ENCODE measurements around the gene TRPM3.

TRPM3 gene

GRCh38 chr9:70616228-70616990 lies 505.0 kb downstream of the TRPM3 start:
- in situ Hi-C loops (cut with MboI; ENCODE audit: low sequenced_read_pairs) = no loop called here

- in situ Hi-C loops (cut with MboI; ENCODE audit: low sequenced_read_pairs) = no loop called here
Observed at GRCh38 chr9:70615464-70616138, 505.8 kb downstream of the TRPM3 start.

GRCh38 chr9:70614786-70615463 lies 506.5 kb downstream of the TRPM3 start:
- in situ Hi-C loops (cut with MboI; ENCODE audit: low sequenced_read_pairs) = no loop called here

- in situ Hi-C loops (cut with MboI; ENCODE audit: low sequenced_read_pairs) = no loop called here
Observed at GRCh38 chr9:70613024-70613768, 508.2 kb downstream of the TRPM3 start.

- in situ Hi-C loops (cut with MboI; ENCODE audit: low sequenced_read_pairs) = no loop called here
Observed at GRCh38 chr9:70610287-70610644, 511.2 kb downstream of the TRPM3 start.

- in situ Hi-C loops (cut with MboI; ENCODE audit: low sequenced_read_pairs) = no loop called here
Observed at GRCh38 chr9:70609542-70610286, 511.7 kb downstream of the TRPM3 start.

GRCh38 chr9:70609011-70609410 lies 512.4 kb downstream of the TRPM3 start:
- in situ Hi-C loops (cut with MboI; ENCODE audit: low sequenced_read_pairs) = no loop called here

GRCh38 chr9:70607926-70608325 lies 513.5 kb downstream of the TRPM3 start:
- in situ Hi-C loops (cut with MboI; ENCODE audit: low sequenced_read_pairs) = no loop called here

GRCh38 chr9:70607329-70607728 lies 514.1 kb downstream of the TRPM3 start:
- in situ Hi-C loops (cut with MboI; ENCODE audit: low sequenced_read_pairs) = no loop called here

- in situ Hi-C loops (cut with MboI; ENCODE audit: low sequenced_read_pairs) = no loop called here
Observed at GRCh38 chr9:70603020-70603411, 518.4 kb downstream of the TRPM3 start.

GRCh38 chr9:70602321-70603019 lies 519.0 kb downstream of the TRPM3 start:
- in situ Hi-C loops (cut with MboI; ENCODE audit: low sequenced_read_pairs) = no loop called here

- in situ Hi-C loops (cut with MboI; ENCODE audit: low sequenced_read_pairs) = no loop called here
Observed at GRCh38 chr9:70601000-70601951, 520.1 kb downstream of the TRPM3 start.

- in situ Hi-C loops (cut with MboI; ENCODE audit: low sequenced_read_pairs) = no loop called here
Observed at GRCh38 chr9:70600506-70600905, 520.9 kb downstream of the TRPM3 start.

- in situ Hi-C loops (cut with MboI; ENCODE audit: low sequenced_read_pairs) = no loop called here
Observed at GRCh38 chr9:70597886-70598285, 523.5 kb downstream of the TRPM3 start.

- in situ Hi-C loops (cut with MboI; ENCODE audit: low sequenced_read_pairs) = no loop called here
Observed at GRCh38 chr9:70595211-70595610, 526.2 kb downstream of the TRPM3 start.

- in situ Hi-C loops (cut with MboI; ENCODE audit: low sequenced_read_pairs) = no loop called here
Observed at GRCh38 chr9:70594386-70594944, 527.0 kb downstream of the TRPM3 start.

- in situ Hi-C loops (cut with MboI; ENCODE audit: low sequenced_read_pairs) = no loop called here
Observed at GRCh38 chr9:70593241-70593640, 528.2 kb downstream of the TRPM3 start.

GRCh38 chr9:70590315-70590677 lies 531.1 kb downstream of the TRPM3 start:
- in situ Hi-C loops (cut with MboI; ENCODE audit: low sequenced_read_pairs) = no loop called here

All from hTERT RPE-1 (cell line).